Spinal cord (tissue), 10 donors: ENCODE measurements around the gene HAAO. TPM values are rescaled to one million over a fixed set of nuclear protein-coding genes. Genes with fewer than 3 reads are reported as not detected.

ENCODE experiments used
- DNase-seq, 6 donors: peaks; one replicate each; pipeline versions ENCODE4 v3.0.0 to v3.0.0-alpha.2; 2013 to 2015; ENCODE audit warnings: low spot score in 6 of 6, low read depth in 4 of 6
- H3K27ac ChIP-seq: one replicate; pipeline ENCODE4 v1.5.1; 2013; ENCODE audit warnings: low read depth, low read length, control low read depth
- H3K27me3 ChIP-seq: one replicate; pipeline ENCODE4 v1.6.1; 2013; ENCODE audit warnings: low read length; ENCODE audit not compliant: control insufficient read depth, insufficient read depth
- H3K36me3 ChIP-seq: one replicate; pipeline ENCODE4 v1.6.1; 2013; ENCODE audit warnings: low read length; ENCODE audit not compliant: control insufficient read depth, insufficient read depth
- H3K4me1 ChIP-seq: one replicate; pipeline ENCODE4 v1.6.1; 2013; ENCODE audit warnings: low read length; ENCODE audit not compliant: control insufficient read depth, insufficient read depth
- H3K4me3 ChIP-seq: one replicate; pipeline ENCODE4 v1.5.1; 2013; ENCODE audit warnings: low read depth, low read length, control low read depth
- H3K9me3 ChIP-seq: one replicate; pipeline ENCODE4 v1.6.1; 2013; ENCODE audit warnings: low read length; ENCODE audit not compliant: control insufficient read depth, insufficient read depth
- WGBS: methylation state at CpG from one replicate; pipeline ENCODE4 v1.1.5; 2013; ENCODE audit warnings: missing lambda C conversion rate; ENCODE audit not compliant: insufficient coverage; 5-methylcytosine and 5-hydroxymethylcytosine counted together
- polyA plus RNA-seq, 2 donors: library from polyadenylated mRNA; unstranded; fragments of 120-200 nt; gene quantifications; one replicate each; pipeline ENCODE4 v1.2.1, GENCODE V29; 2013; ENCODE audit not compliant: insufficient read length in 2 of 2
- total RNA-seq, 2 donors: library from RNA; depleted of rRNA in 1 of 2; stranded (reverse); fragments of 120-200 nt in 1 of 2; fragments of >200 nt in 1 of 2; gene quantifications; one replicate each; pipeline versions ENCODE4 v1.2.3 to v1.2.4, GENCODE V29; 2013 to 2014
- donor health status: healthy.

The HAAO gene
- total and polyA plus RNA-seq, 4 donors: 3.7 to 12.7 (median 8.0) TPM

GRCh38 chr2:42815726-42816125, 23.3 kb upstream of the HAAO start:
- no CpG with 5 or more reads among the region's 2 CpGs for WGBS

GRCh38 chr2:42813763-42814162, 21.4 kb upstream of the HAAO start:
- no peak for DNase-seq
- Histone ChIP-seq H3K27me3 (no peaks in the 10 kb centered on the region), H3K27ac (no peak overlapping the region), H3K36me3 (no peaks in the 10 kb centered on the region), H3K4me3 (no peak overlapping the region), H3K4me1 (peaks cover 20% of the 10 kb centered on the region), H3K9me3 (peaks cover 2% of the 10 kb centered on the region)
- 100% methylated on average over 1 of the region's 2 CpGs for WGBS

More at GRCh38 chr2:42815726-42816125, 23.3 kb upstream of the HAAO start:
- Histone ChIP-seq H3K4me3 (no peak overlapping the region), H3K4me1 (peaks cover 13% of the 10 kb centered on the region), H3K27me3 (no peaks in the 10 kb centered on the region), H3K27ac (no peak overlapping the region), H3K36me3 (no peaks in the 10 kb centered on the region), H3K9me3 (peaks cover 2% of the 10 kb centered on the region)
- DNase-seq: no peak

- no peak overlapping the region for H3K27ac ChIP-seq
- peak in 2 of 6 donors; percentile 59 to 66 for DNase-seq
- peaks cover 20% of the 10 kb centered on the region for H3K4me1 ChIP-seq
- H3K4me3 ChIP-seq: no peak overlapping the region
- H3K9me3 ChIP-seq: peaks cover 2% of the 10 kb centered on the region
- WGBS: no CpG with 5 or more reads among the region's 1 CpG
- H3K36me3 ChIP-seq: no peaks in the 10 kb centered on the region
- no peaks in the 10 kb centered on the region for H3K27me3 ChIP-seq
Observed at GRCh38 chr2:42812899-42813479, 20.6 kb upstream of the HAAO start.

GRCh38 chr2:42810971-42811811, 18.8 kb upstream of the HAAO start:
- H3K4me3 ChIP-seq: peak overlapping the region; percentile 81
- H3K27ac ChIP-seq: peak overlapping the region; percentile 99
- H3K9me3 ChIP-seq: peaks cover 2% of the 10 kb centered on the region
- WGBS: 3% methylated on average over 46 of the region's 51 CpGs
- peak in 4 of 6 donors; percentile 39 to 82 (median 66) for DNase-seq
- peaks cover 20% of the 10 kb centered on the region for H3K4me1 ChIP-seq
- H3K36me3 ChIP-seq: no peaks in the 10 kb centered on the region
- H3K27me3 ChIP-seq: no peaks in the 10 kb centered on the region

- H3K27me3 ChIP-seq: no peaks in the 10 kb centered on the region
- H3K4me3 ChIP-seq: peak overlapping the region; percentile 81
- H3K9me3 ChIP-seq: peaks cover 2% of the 10 kb centered on the region
- no peaks in the 10 kb centered on the region for H3K36me3 ChIP-seq
- peak overlapping the region; percentile 99 for H3K27ac ChIP-seq
- WGBS: under 1% methylated on average over 78 of the region's 83 CpGs
- H3K4me1 ChIP-seq: peaks cover 20% of the 10 kb centered on the region
- peak; percentile 91 to 99 (median 94) for DNase-seq
Observed at GRCh38 chr2:42810121-42810970, 18.0 kb upstream of the HAAO start.

GRCh38 chr2:42809819-42810120, 17.4 kb upstream of the HAAO start:
- Histone ChIP-seq H3K27me3 (no peaks in the 10 kb centered on the region), H3K4me1 (peaks cover 20% of the 10 kb centered on the region), H3K36me3 (no peaks in the 10 kb centered on the region), H3K27ac (peak overlapping the region; percentile 89), H3K4me3 (peak overlapping the region; percentile 81), H3K9me3 (peaks cover 2% of the 10 kb centered on the region)
- DNase-seq: peak in 4 of 6 donors; percentile 52 to 87 (median 70)
- under 1% methylated on average over 33 of the region's 35 CpGs for WGBS

GRCh38 chr2:42809131-42809818, 16.9 kb upstream of the HAAO start:
- peak in 1 of 6 donors; percentile 20 for DNase-seq
- peak overlapping the region; percentile 81 for H3K4me3 ChIP-seq
- no peaks in the 10 kb centered on the region for H3K36me3 ChIP-seq
- H3K27ac ChIP-seq: peak overlapping the region; percentile 89
- peaks cover 2% of the 10 kb centered on the region for H3K9me3 ChIP-seq
- no peaks in the 10 kb centered on the region for H3K27me3 ChIP-seq
- peaks cover 20% of the 10 kb centered on the region for H3K4me1 ChIP-seq
- WGBS: 23% methylated on average over 5 of the region's 10 CpGs

GRCh38 chr2:42808301-42808700, 15.9 kb upstream of the HAAO start:
- DNase-seq: no peak

GRCh38 chr2:42806786-42807185, 14.4 kb upstream of the HAAO start:
- Histone ChIP-seq H3K27ac (no peak overlapping the region), H3K36me3 (no peaks in the 10 kb centered on the region), H3K9me3 (no peaks in the 10 kb centered on the region), H3K4me1 (peaks cover 18% of the 10 kb centered on the region), H3K4me3 (no peak overlapping the region), H3K27me3 (no peaks in the 10 kb centered on the region)
- no CpG with 5 or more reads among the region's 6 CpGs for WGBS
- no peak for DNase-seq

More at GRCh38 chr2:42808301-42808700, 15.9 kb upstream of the HAAO start:
- H3K27me3 ChIP-seq: no peaks in the 10 kb centered on the region
- no peaks in the 10 kb centered on the region for H3K36me3 ChIP-seq
- H3K9me3 ChIP-seq: no peaks in the 10 kb centered on the region
- 75% methylated on average over 3 of the region's 5 CpGs for WGBS
- no peak overlapping the region for H3K4me3 ChIP-seq
- peaks cover 20% of the 10 kb centered on the region for H3K4me1 ChIP-seq
- no peak overlapping the region for H3K27ac ChIP-seq
